NCI-H2171 (cell line): Measurements from ENCODE around the gene LOC101059915.
"Not testable (repeated sequence)": the region's sequence is repeated elsewhere in the genome, so short reads cannot be mapped to it uniquely, and the experiment has no call there.

Source experiments
- DNase-seq: peaks from one replicate; lab custom pipeline; 2025; lab: John Stamatoyannopoulos, UW

Gene LOC101059915

GRCh38 chrX:71675636-71676035 lies 8.3 kb downstream of the LOC101059915 start:
- not testable (repeated sequence) for DNase-seq

GRCh38 chrX:71676068-71676795 lies 8.9 kb downstream of the LOC101059915 start:
- not testable (repeated sequence) for DNase-seq

- DNase-seq: not testable (repeated sequence)
These were observed 9.8 kb downstream of the LOC101059915 start for GRCh38 chrX:71677195-71677594.

GRCh38 chrX:71679575-71680207 lies 12.3 kb downstream of the LOC101059915 start:
- DNase-seq: no peak

- DNase-seq: not testable (repeated sequence)
These were observed 29.5 kb downstream of the LOC101059915 start for GRCh38 chrX:71696641-71697465.

- not testable (repeated sequence) for DNase-seq
These were observed 30.3 kb downstream of the LOC101059915 start for GRCh38 chrX:71697466-71698298.

- not testable (repeated sequence) for DNase-seq
These were observed 31.1 kb downstream of the LOC101059915 start for GRCh38 chrX:71698299-71699022.

GRCh38 chrX:71699023-71699344 lies 31.6 kb downstream of the LOC101059915 start:
- DNase-seq: not testable (repeated sequence)

- DNase-seq: not testable (repeated sequence)
These were observed 35.5 kb downstream of the LOC101059915 start for GRCh38 chrX:71702853-71703252.

GRCh38 chrX:71714064-71714463 lies 46.7 kb downstream of the LOC101059915 start:
- DNase-seq: not testable (repeated sequence)

- not testable (repeated sequence) for DNase-seq
These were observed 48.2 kb downstream of the LOC101059915 start for GRCh38 chrX:71715551-71715950.

- not testable (repeated sequence) for DNase-seq
These were observed 49.0 kb downstream of the LOC101059915 start for GRCh38 chrX:71716323-71716722.

- not testable (repeated sequence) for DNase-seq
These were observed 50.8 kb downstream of the LOC101059915 start, which contains the start of gene CXorf49 for GRCh38 chrX:71718185-71718584. Gene CXorf49 (minus strand): TSS chrX:71718285. CDS start chrX:71718151, 134 bp downstream.

- DNase-seq: not testable (repeated sequence)
These were observed 51.8 kb downstream of the LOC101059915 start for GRCh38 chrX:71719195-71719594.

GRCh38 chrX:71720289-71720886 lies 53.0 kb downstream of the LOC101059915 start:
- DNase-seq: not testable (repeated sequence)
